Naive thymus-derived CD4-positive, alpha-beta T cell (primary cell): ENCODE data around the gene SGCA. TPM values are rescaled to one million over a fixed set of nuclear protein-coding genes. Genes with fewer than 3 reads are reported as not detected.

Experiments used
- ATAC-seq: fragments of 150-1000 bp; cut with Tn5 transposase; 2 replicates; pipeline ENCODE4 v1.10.0; 2021; ENCODE audit warnings: mild to moderate bottlenecking, moderate library complexity
- CTCF ChIA-PET: fragments of 350-600 bp; sonication (Branson Sonifier 250); formaldehyde crosslinking; loops from one replicate; lab custom pipeline; 2021; ENCODE audit warnings: antibody characterized with exemption; lab: Charles Lee
- POLR2A ChIA-PET: fragments of 350-600 bp; sonication (Branson Sonifier 250); formaldehyde crosslinking; loops from one replicate; lab custom pipeline; 2021; ENCODE audit warnings: antibody characterized with exemption, inconsistent platforms; lab: Charles Lee
- DNase-seq, 9 donors: peaks; one replicate each; pipeline versions ENCODE4 v3.0.0 to v3.0.0-alpha.2; 2020 to 2022; ENCODE audit warnings: mixed read lengths in 1 of 9
- H3K27ac ChIP-seq: one replicate; pipeline ENCODE4 v1.7.0; 2013; ENCODE audit warnings: mild to moderate bottlenecking, low read depth, low read length, moderate library complexity
- H3K27me3 ChIP-seq, 2 donors: one replicate each; pipeline ENCODE4 v1.7.0; 2013; ENCODE audit warnings: low read length in 2 of 2, mild to moderate bottlenecking in 2 of 2, moderate library complexity in 2 of 2; ENCODE audit not compliant: control insufficient read depth in 2 of 2, insufficient read depth in 2 of 2
- H3K36me3 ChIP-seq, 3 experiments: 1 replicate in 2 of 3; 2 replicates in 1 of 3; pipeline ENCODE4 v1.7.0; 2013; ENCODE audit warnings: low read length in 3 of 3, mild to moderate bottlenecking in 3 of 3, moderate library complexity in 1 of 3; ENCODE audit not compliant: insufficient read depth in 3 of 3, control insufficient read depth in 2 of 3
- H3K4me1 ChIP-seq, 2 donors: one replicate each; pipeline ENCODE4 v1.7.0; 2013; ENCODE audit warnings: low read length in 2 of 2, mild to moderate bottlenecking in 2 of 2, moderate library complexity in 1 of 2; ENCODE audit not compliant: control insufficient read depth in 2 of 2, insufficient read depth in 2 of 2
- H3K4me3 ChIP-seq: 2 replicates; pipeline ENCODE4 v1.7.0; 2013; ENCODE audit warnings: mild to moderate bottlenecking, low read length
- H3K9me3 ChIP-seq, 3 experiments: 1 replicate in 2 of 3; 2 replicates in 1 of 3; pipeline ENCODE4 v1.7.0; 2013; ENCODE audit warnings: low read length in 3 of 3; ENCODE audit not compliant: control insufficient read depth in 2 of 3
- H3K27ac Mint-ChIP-seq, 9 donors: one replicate each; pipeline ENCODE4 v1.8.0; 2020 to 2022; ENCODE audit warnings: mixed read lengths in 9 of 9, mild to moderate bottlenecking in 8 of 9, moderate library complexity in 5 of 9, inconsistent platforms in 2 of 9
- H3K27me3 Mint-ChIP-seq, 5 donors: one replicate each; pipeline ENCODE4 v1.8.0; 2021 to 2022; ENCODE audit warnings: mixed read lengths in 5 of 5, mild to moderate bottlenecking in 1 of 5
- H3K36me3 Mint-ChIP-seq, 5 donors: one replicate each; pipeline ENCODE4 v1.8.0; 2020 to 2022; ENCODE audit warnings: mixed read lengths in 5 of 5, mild to moderate bottlenecking in 3 of 5, inconsistent platforms in 1 of 5
- H3K4me1 Mint-ChIP-seq, 7 donors: one replicate each; pipeline ENCODE4 v1.8.0; 2020 to 2022; ENCODE audit warnings: mixed read lengths in 7 of 7, mild to moderate bottlenecking in 3 of 7, inconsistent platforms in 1 of 7
- H3K4me3 Mint-ChIP-seq, 10 donors: one replicate each; pipeline ENCODE4 v1.8.0; 2020 to 2022; ENCODE audit warnings: mild to moderate bottlenecking in 10 of 10, mixed read lengths in 10 of 10, moderate library complexity in 6 of 10, inconsistent platforms in 2 of 10
- H3K9me3 Mint-ChIP-seq, 11 donors: one replicate each; pipeline ENCODE4 v1.8.0; 2020 to 2022; ENCODE audit warnings: mixed read lengths in 11 of 11, mild to moderate bottlenecking in 4 of 11, inconsistent platforms in 1 of 11, moderate library complexity in 1 of 11
- intact Hi-C, 2 donors: fragments of 100-400 bp; cut with micrococcal nuclease; formaldehyde crosslinking; loops; one replicate each; pipeline ENCODE4 v1.15.1; 2023
- polyA plus RNA-seq, 2 donors: library from polyadenylated mRNA; unstranded; fragments of 300-500 nt; fragmentation: Illumina TruSeq; gene quantifications; one replicate each; pipeline ENCODE4 v1.2.3, GENCODE V29; 2021
- total RNA-seq, 6 experiments: library from RNA in 5 of 6; stranded (reverse) in 5 of 6; gene quantifications; 1 replicate in 5 of 6; 2 replicates in 1 of 6; pipeline ENCODE4 v1.2.3 and lab custom pipeline; 2021 to 2026

SGCA gene
- total and polyA plus RNA-seq, 7 experiments from 2014 or later, result 0.69 TPM; not detected in 6

DNA sequence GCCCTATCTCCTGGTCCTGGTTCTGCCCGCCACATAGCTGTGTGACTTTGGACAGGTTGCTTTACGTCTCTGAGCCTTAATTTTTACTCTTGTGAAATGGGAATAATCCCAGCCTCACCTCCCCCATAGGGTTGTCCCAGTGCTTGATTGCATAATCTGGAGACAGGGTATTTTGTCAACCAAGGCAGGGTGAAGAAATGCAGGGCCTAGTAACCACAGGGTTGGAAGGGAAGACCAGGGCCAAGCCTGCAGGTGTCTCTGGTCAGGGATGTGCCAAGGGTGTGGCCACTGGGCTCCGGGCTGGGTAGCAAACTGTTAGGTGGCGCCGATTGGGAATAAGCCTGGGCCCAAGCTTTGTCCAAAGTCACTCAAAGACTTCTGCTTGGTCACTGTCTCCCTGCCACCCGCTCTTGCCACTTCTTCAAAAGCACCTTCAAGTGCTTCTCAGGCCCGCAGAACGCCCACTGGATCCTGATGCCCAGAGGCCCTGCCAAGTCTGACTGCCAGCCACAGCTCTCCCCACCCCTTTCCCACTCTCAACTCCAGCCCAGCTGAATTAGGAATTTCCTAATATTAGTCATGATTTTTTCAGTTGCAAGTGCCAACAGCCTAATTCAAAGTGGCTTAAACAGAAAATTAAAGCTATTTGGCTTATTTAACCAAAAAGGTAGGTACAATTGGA lies 56.2 kb downstream of the SGCA start:
- no peak for DNase-seq
- Histone ChIP-seq H3K27me3 (no peaks in the 10 kb centered on the region), H3K9me3 (peaks cover 0 to 7% (median 0%) of the 10 kb centered on the region in 3 experiments), H3K27ac (no peak overlapping the region), H3K4me3 (no peak overlapping the region), H3K4me1 (no peaks in the 10 kb centered on the region), H3K36me3 (no peaks in the 10 kb centered on the region)
- H3K36me3 Mint-ChIP-seq, result peaks cover 0 to 12% (median 5%) of the 10 kb centered on the region in 5 donors
- intact Hi-C loops, result no loop called here
- ChIA-PET POLR2A (no interaction called here), CTCF (interaction anchor here (0.5 to 1.6 kb wide), 3 partner anchors 10 to 943 kb away, joined by 3 read pairs; no protein-coding TSS in a partner anchor)
- H3K9me3 Mint-ChIP-seq, result peaks cover 0 to 27% (median 13%) of the 10 kb centered on the region in 11 donors
- peaks cover 0 to 10% (median 4%) of the 10 kb centered on the region in 7 donors for H3K4me1 Mint-ChIP-seq
- H3K27ac Mint-ChIP-seq, result no peak overlapping the region
- H3K4me3 Mint-ChIP-seq, result no peak overlapping the region
- no peak for ATAC-seq
- H3K27me3 Mint-ChIP-seq, result peaks cover 0 to 20% (median 0%) of the 10 kb centered on the region in 5 donors

DNA sequence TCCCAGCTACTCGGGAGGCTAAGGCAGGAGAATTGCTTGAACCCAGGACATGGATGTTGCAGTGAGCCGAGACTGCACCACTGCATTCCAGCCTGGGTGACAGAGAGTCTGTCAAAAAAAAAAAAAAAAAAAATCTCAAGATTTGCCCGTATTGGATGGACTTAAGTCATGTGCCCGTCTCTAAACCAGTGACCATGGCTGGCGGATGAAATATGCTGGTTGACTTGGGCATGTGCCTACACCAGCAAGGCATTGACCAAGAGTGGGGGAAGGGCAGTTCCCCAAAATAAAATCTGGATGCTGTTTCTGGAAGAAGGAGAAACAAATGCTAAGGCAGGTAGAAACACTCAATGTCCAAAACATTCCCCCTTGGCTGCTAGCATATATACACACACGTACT lies 57.1 kb downstream of the SGCA start:
- CTCF ChIA-PET, result no interaction called here
- Histone ChIP-seq H3K27ac (no peak overlapping the region), H3K4me1 (no peaks in the 10 kb centered on the region), H3K27me3 (no peaks in the 10 kb centered on the region), H3K9me3 (peaks cover 0 to 7% (median 0%) of the 10 kb centered on the region in 3 experiments), H3K4me3 (no peak overlapping the region), H3K36me3 (no peaks in the 10 kb centered on the region)
- DNase-seq, result no peak
- Mint-ChIP-seq H3K9me3 (peaks cover 0 to 33% (median 15%) of the 10 kb centered on the region in 11 donors), H3K27ac (no peak overlapping the region), H3K4me3 (no peak overlapping the region), H3K36me3 (peaks cover 0 to 12% (median 7%) of the 10 kb centered on the region in 5 donors), H3K4me1 (peaks cover 0 to 10% (median 4%) of the 10 kb centered on the region in 7 donors), H3K27me3 (peaks cover 0 to 14% (median 0%) of the 10 kb centered on the region in 5 donors)
- intact Hi-C loops, result no loop called here
- no peak for ATAC-seq
- POLR2A ChIA-PET, result no interaction called here

Other genes starting within 250 kb of the SGCA start
- gene DLX4, start 196.8 kb upstream of the SGCA start, total RNA-seq, result 1 to 10 TPM in 2 of 5 experiments, under 1 TPM in 3; 0.34 to 1.6 (median 0.74) TPM
- gene DLX4, start 196.8 kb upstream of the SGCA start, polyA plus RNA-seq, result not detected
- not detected for gene DLX3, start 170.8 kb upstream of the SGCA start, total RNA-seq
- not detected for gene DLX3, start 170.8 kb upstream of the SGCA start, polyA plus RNA-seq
- gene ITGA3, start 109.9 kb upstream of the SGCA start, total RNA-seq, result 10 to 100 TPM in 2 of 5 experiments, 1 to 10 TPM in 3; 4.0 to 14.6 (median 8.6) TPM
- 1 to 10 TPM; 1.4 to 2.4 TPM for gene ITGA3, start 109.9 kb upstream of the SGCA start, polyA plus RNA-seq
- 10 to 100 TPM; 16.7 to 48.3 (median 22.5) TPM for gene PDK2, start 70.7 kb upstream of the SGCA start, total RNA-seq
- gene PDK2, start 70.7 kb upstream of the SGCA start, polyA plus RNA-seq, result 10 to 100 TPM; 37.2 to 50.4 TPM
- gene SAMD14, start 35.8 kb upstream of the SGCA start, total RNA-seq, result under 1 TPM in 2 of 5 experiments, not detected in 3; 0.70 to 0.78 TPM
- gene SAMD14, start 35.8 kb upstream of the SGCA start, polyA plus RNA-seq, result not detected
- gene PPP1R9B, start 15.3 kb upstream of the SGCA start, total RNA-seq, result 100 to 1,000 TPM in 2 of 5 experiments, 10 to 100 TPM in 3; 63.1 to 142 (median 69.1) TPM
- under 1 TPM; 0.63 to 0.72 TPM for gene PPP1R9B, start 15.3 kb upstream of the SGCA start, polyA plus RNA-seq
- gene COL1A1, start 35.6 kb downstream of the SGCA start, total RNA-seq, result 10 to 100 TPM in 1 of 5 experiments, 1 to 10 TPM in 3, under 1 TPM in 1; 0.36 to 12.6 (median 1.2) TPM
- gene COL1A1, start 35.6 kb downstream of the SGCA start, polyA plus RNA-seq, result not detected
- under 1 TPM in 1 of 5 experiments, not detected in 4; 0.10 TPM for gene TMEM92, start 108.5 kb downstream of the SGCA start, total RNA-seq
- not detected for gene TMEM92, start 108.5 kb downstream of the SGCA start, polyA plus RNA-seq
- 10 to 100 TPM; 18.6 to 43.7 (median 34.1) TPM for gene XYLT2, start 180.1 kb downstream of the SGCA start, total RNA-seq
- gene XYLT2, start 180.1 kb downstream of the SGCA start, polyA plus RNA-seq, result 10 to 100 TPM in 1 of 2 donors, 1 to 10 TPM in 1; 8.0 to 21.1 TPM
- 10 to 100 TPM; 29.5 to 64.7 (median 32.0) TPM for gene MRPL27, start 207.2 kb downstream of the SGCA start, total RNA-seq
- 10 to 100 TPM; 47.0 to 51.3 TPM for gene MRPL27, start 207.2 kb downstream of the SGCA start, polyA plus RNA-seq
- gene EME1, start 207.2 kb downstream of the SGCA start, total RNA-seq, result 10 to 100 TPM in 1 of 5 experiments, 1 to 10 TPM in 3, under 1 TPM in 1; 0.61 to 17.5 (median 2.2) TPM
- not detected for gene EME1, start 207.2 kb downstream of the SGCA start, polyA plus RNA-seq
- 10 to 100 TPM; 27.6 to 67.1 (median 42.4) TPM for gene LRRC59, start 231.5 kb downstream of the SGCA start, total RNA-seq
- gene LRRC59, start 231.5 kb downstream of the SGCA start, polyA plus RNA-seq, result 10 to 100 TPM; 13.4 to 15.2 TPM